OCI-LY3 (cell line): ENCODE measurements around the gene KMT2E.

Experiments
- CTCF ChIP-seq: fragments of 200-600, 300-600 bp; sonication (generic); IDR thresholded peaks from 2 replicates; pipeline ENCODE4 v1.5.1; 2014; ENCODE audit warnings: antibody characterized with exemption, low read length, low read depth
- EZH2phosphoT487 ChIP-seq: fragments of 200-600 bp; shearing (Covaris generic); IDR thresholded peaks from 2 replicates; pipeline ENCODE4 v1.6.1; 2018; ENCODE audit warnings: antibody characterized with exemption, mixed run types, low read depth

GRCh38 chr7:104982308-104983075, 31.5 kb upstream of the KMT2E start:
- TF ChIP-seq CTCF (no peak), EZH2phosphoT487 (no peak)
